Mesenchymal stem cell (in vitro differentiated cells and primary cell): ENCODE data around the gene ACAP3.
"Not testable (repeated sequence)": the region's sequence is repeated elsewhere in the genome, so short reads cannot be mapped to it uniquely, and the experiment has no call there.

Experiments
- DNase-seq: peaks from one replicate; pipeline ENCODE4 v3.0.0-alpha.2; 2013
- H2AFZ ChIP-seq: one replicate; pipeline ENCODE4 v1.6.1; 2013; ENCODE audit warnings: low read depth, mild to moderate bottlenecking, control low read depth, inconsistent platforms, low read length, moderate library complexity
- H2AK5ac ChIP-seq: 2 replicates; pipeline ENCODE4 v1.6.1; 2013; ENCODE audit warnings: low read length, moderate library complexity, mild to moderate bottlenecking, inconsistent platforms; ENCODE audit not compliant: severe bottlenecking
- H2BK120ac ChIP-seq: one replicate; pipeline ENCODE4 v1.6.1; 2013; ENCODE audit warnings: low read depth, mild to moderate bottlenecking, inconsistent platforms, low read length, moderate library complexity
- H2BK12ac ChIP-seq, 2 experiments: one replicate each; pipeline ENCODE4 v1.6.1; 2013; ENCODE audit warnings: inconsistent platforms in 2 of 2, low read length in 2 of 2, mild to moderate bottlenecking in 2 of 2, moderate library complexity in 2 of 2, control low read depth in 1 of 2
- H2BK15ac ChIP-seq: one replicate; pipeline ENCODE4 v1.6.1; 2013; ENCODE audit warnings: mild to moderate bottlenecking, low read depth, inconsistent platforms; ENCODE audit not compliant: poor library complexity, severe bottlenecking
- H2BK5ac ChIP-seq: 2 replicates; pipeline ENCODE4 v1.6.1; 2013; ENCODE audit warnings: low read depth, mild to moderate bottlenecking, low read length, control low read depth, inconsistent platforms; ENCODE audit not compliant: poor library complexity, severe bottlenecking
- H3K14ac ChIP-seq, 2 experiments: one replicate each; pipeline ENCODE4 v1.6.1; 2013; ENCODE audit warnings: inconsistent platforms in 2 of 2, low read length in 2 of 2, control low read depth in 1 of 2, mild to moderate bottlenecking in 1 of 2, moderate library complexity in 1 of 2
- H3K18ac ChIP-seq, 2 experiments: one replicate each; pipeline ENCODE4 v1.6.1; 2013; ENCODE audit warnings: inconsistent platforms in 2 of 2, low read length in 2 of 2, control low read depth in 1 of 2, low read depth in 1 of 2, mild to moderate bottlenecking in 1 of 2
- H3K23ac ChIP-seq, 2 experiments: one replicate each; pipeline ENCODE4 v1.6.1; 2013; ENCODE audit warnings: inconsistent platforms in 2 of 2, low read length in 2 of 2, mild to moderate bottlenecking in 2 of 2, moderate library complexity in 2 of 2, control low read depth in 1 of 2
- H3K27ac ChIP-seq: 2 replicates; pipeline ENCODE4 v1.5.1; 2013; ENCODE audit warnings: mild to moderate bottlenecking, moderate library complexity, low read length, control low read depth, inconsistent platforms; ENCODE audit not compliant: poor library complexity, severe bottlenecking
- H3K27me3 ChIP-seq, 2 experiments: 2 replicates each; pipeline versions ENCODE4 v1.6.1 to v1.7.0; 2013; ENCODE audit warnings: low read length in 2 of 2, mild to moderate bottlenecking in 2 of 2, moderate library complexity in 2 of 2, control low read depth in 1 of 2, inconsistent platforms in 1 of 2; ENCODE audit not compliant: control insufficient read depth in 1 of 2, insufficient read depth in 1 of 2
- H3K36me3 ChIP-seq, 2 experiments: 2 replicates each; pipeline versions ENCODE4 v1.6.1 to v1.7.0; 2013; ENCODE audit warnings: low read length in 2 of 2, control low read depth in 1 of 2, inconsistent platforms in 1 of 2, low read depth in 1 of 2, mild to moderate bottlenecking in 1 of 2; ENCODE audit not compliant: insufficient read depth in 2 of 2, control insufficient read depth in 1 of 2
- H3K4ac ChIP-seq, 2 experiments: one replicate each; pipeline ENCODE4 v1.6.1; 2013; ENCODE audit warnings: inconsistent platforms in 2 of 2, low read length in 2 of 2, mild to moderate bottlenecking in 2 of 2, moderate library complexity in 2 of 2, control low read depth in 1 of 2, low read depth in 1 of 2
- H3K4me1 ChIP-seq: 2 replicates; pipeline ENCODE4 v1.6.1; 2013; ENCODE audit warnings: low read depth, low read length, control low read depth; ENCODE audit not compliant: control insufficient read depth, insufficient read depth
- H3K4me2 ChIP-seq: 2 replicates; pipeline ENCODE4 v1.6.1; 2013; ENCODE audit warnings: low read length, mild to moderate bottlenecking, inconsistent platforms; ENCODE audit not compliant: poor library complexity, severe bottlenecking
- H3K4me3 ChIP-seq, 2 experiments: 2 replicates each; pipeline versions ENCODE4 v1.5.1 to v1.7.0; 2013; ENCODE audit warnings: low read length in 2 of 2, mild to moderate bottlenecking in 2 of 2, control low read depth in 1 of 2, low read depth in 1 of 2; ENCODE audit not compliant: insufficient read depth in 1 of 2
- H3K79me1 ChIP-seq: replicated peaks from 2 replicates; pipeline ENCODE4 v1.6.1; 2013; ENCODE audit warnings: mild to moderate bottlenecking, control low read depth, low read length, inconsistent platforms; ENCODE audit not compliant: poor library complexity, severe bottlenecking
- H3K9ac ChIP-seq: 2 replicates; pipeline ENCODE4 v1.7.0; 2013; ENCODE audit warnings: mild to moderate bottlenecking, low read length, moderate library complexity
- H3K9me3 ChIP-seq: 2 replicates; pipeline ENCODE4 v1.7.0; 2013; ENCODE audit warnings: mild to moderate bottlenecking, low read length; ENCODE audit not compliant: control insufficient read depth
- H4K8ac ChIP-seq: one replicate; pipeline ENCODE4 v1.6.1; 2013; ENCODE audit warnings: inconsistent platforms, mild to moderate bottlenecking, low read length, moderate library complexity
- H4K91ac ChIP-seq: one replicate; pipeline ENCODE4 v1.6.1; 2013; ENCODE audit warnings: mild to moderate bottlenecking, low read length, inconsistent platforms
- WGBS: methylation state at CpG from one replicate; pipeline ENCODE4 v1.1.7; 2013; ENCODE audit warnings: mixed read lengths; 5-methylcytosine and 5-hydroxymethylcytosine counted together

ACAP3 gene

DNA sequence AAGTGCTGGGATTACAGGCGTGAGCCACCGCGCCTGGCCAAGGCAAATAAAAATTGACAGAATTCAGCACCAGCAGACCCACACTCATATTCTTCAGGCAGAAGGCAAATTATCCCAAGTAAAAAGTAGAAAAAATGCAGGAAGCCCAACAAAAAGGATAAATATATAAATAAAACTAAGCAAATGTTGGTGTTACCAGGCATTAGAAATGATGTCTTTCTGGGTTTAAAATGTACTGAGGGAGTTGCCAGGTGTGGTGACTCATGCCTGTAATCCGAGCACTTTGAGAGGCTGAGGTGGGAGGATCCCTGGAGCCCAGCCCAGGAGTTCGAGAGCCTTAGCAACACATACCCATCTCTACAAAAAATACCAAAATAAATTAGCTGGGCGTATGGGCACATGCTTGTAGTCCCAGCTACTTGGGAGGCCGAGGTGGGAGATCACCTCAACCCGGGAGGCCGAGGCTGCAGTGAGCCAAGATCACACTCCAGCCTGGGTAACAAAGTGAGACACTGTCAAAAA lies 10.5 kb upstream of the ACAP3 start:
- Histone ChIP-seq H3K18ac (no peak overlapping the region), H3K23ac (no peak overlapping the region), H3K14ac (no peak overlapping the region), H3K9ac (peak overlapping the region; percentile 83), H3K4me2 (no peak overlapping the region), H2BK5ac (no peak overlapping the region), H2AK5ac (no peak overlapping the region), H3K4ac (no peak overlapping the region), H3K36me3 (peaks cover 51 to 80% of the 10 kb centered on the region in 2 experiments), H2AFZ (no peak overlapping the region), H2BK12ac (no peak overlapping the region), H3K79me1 (peaks cover 31% of the 10 kb centered on the region), H2BK120ac (no peak overlapping the region), H3K4me1 (peaks cover 50% of the 10 kb centered on the region), H4K91ac (no peak overlapping the region), H3K27ac (no peak overlapping the region), H4K8ac (no peak overlapping the region), H3K27me3 (no peaks in the 10 kb centered on the region), H3K4me3 (no peak overlapping the region), H3K9me3 (no peaks in the 10 kb centered on the region), H2BK15ac (no peak overlapping the region)
- WGBS, result 56% methylated on average over 7 of the region's 9 CpGs
- peak; percentile 74 for DNase-seq

DNA sequence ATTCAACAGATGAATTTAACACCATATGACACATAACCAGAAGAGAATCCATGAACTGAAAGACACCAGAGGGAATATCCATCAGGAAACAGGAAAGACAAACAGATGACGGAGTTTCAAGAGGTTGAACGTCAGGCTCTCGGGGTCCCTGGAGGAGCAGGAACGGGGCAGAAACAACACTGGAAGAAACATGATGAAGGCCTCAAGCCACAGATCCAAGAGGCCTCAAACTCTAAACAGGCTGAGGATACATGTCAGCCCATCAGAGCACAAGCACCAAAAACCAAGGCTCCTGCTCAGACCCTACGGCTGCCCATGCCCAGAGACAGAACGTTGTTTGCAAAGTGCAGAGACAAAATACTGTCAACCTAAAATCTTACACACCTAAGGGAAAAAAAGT lies 9.7 kb upstream of the ACAP3 start:
- Histone ChIP-seq H3K4me1 (peaks cover 44% of the 10 kb centered on the region), H3K18ac (no peak overlapping the region), H3K36me3 (peaks cover 58 to 81% of the 10 kb centered on the region in 2 experiments), H4K91ac (no peak overlapping the region), H3K23ac (no peak overlapping the region), H3K9ac (peak overlapping the region; percentile 83), H3K9me3 (no peaks in the 10 kb centered on the region), H3K27me3 (no peaks in the 10 kb centered on the region), H3K14ac (no peak overlapping the region), H2AFZ (no peak overlapping the region), H3K4me2 (no peak overlapping the region), H2BK12ac (no peak overlapping the region), H4K8ac (no peak overlapping the region), H2BK15ac (no peak overlapping the region), H3K27ac (no peak overlapping the region), H2BK120ac (no peak overlapping the region), H3K4ac (no peak overlapping the region), H2AK5ac (no peak overlapping the region), H3K79me1 (peaks cover 38% of the 10 kb centered on the region), H3K4me3 (no peak overlapping the region), H2BK5ac (no peak overlapping the region)
- DNase-seq, result no peak
- WGBS, result 91% methylated on average over 6 of the region's 6 CpGs

GRCh38 chr1:1316199-1316598 lies 8.5 kb upstream of the ACAP3 start:
- not testable (repeated sequence) for H3K4me3 ChIP-seq, H3K14ac ChIP-seq, H3K4me2 ChIP-seq, H2BK120ac ChIP-seq, H2BK12ac ChIP-seq, H2BK5ac ChIP-seq, DNase-seq, H3K23ac ChIP-seq, H4K91ac ChIP-seq, H3K9ac ChIP-seq, H2AFZ ChIP-seq, H3K27ac ChIP-seq, H2BK15ac ChIP-seq, H4K8ac ChIP-seq, H2AK5ac ChIP-seq, H3K18ac ChIP-seq, H3K4ac ChIP-seq, H3K27me3 ChIP-seq, H3K9me3 ChIP-seq
- Histone ChIP-seq H3K4me1 (peaks cover 33% of the 10 kb centered on the region), H3K79me1 (peaks cover 41% of the 10 kb centered on the region), H3K36me3 (peaks cover 65 to 83% of the 10 kb centered on the region in 2 experiments)
- 91% methylated on average over 8 of the region's 8 CpGs for WGBS

GRCh38 chr1:1315435-1315954 lies 7.8 kb upstream of the ACAP3 start:
- 61% methylated on average over 7 of the region's 26 CpGs for WGBS
- H2BK120ac ChIP-seq, result no peak overlapping the region
- no peak overlapping the region for H3K14ac ChIP-seq
- no peak overlapping the region for H4K8ac ChIP-seq
- H3K4me2 ChIP-seq, result no peak overlapping the region
- H2AFZ ChIP-seq, result no peak overlapping the region
- no peak overlapping the region for H3K4me3 ChIP-seq
- H3K4ac ChIP-seq, result no peak overlapping the region
- peaks cover 42% of the 10 kb centered on the region for H3K79me1 ChIP-seq
- H3K9me3 ChIP-seq, result no peaks in the 10 kb centered on the region
- no peaks in the 10 kb centered on the region for H3K27me3 ChIP-seq
- peaks cover 26% of the 10 kb centered on the region for H3K4me1 ChIP-seq
- H3K27ac ChIP-seq, result no peak overlapping the region
- H3K36me3 ChIP-seq, result peaks cover 70 to 83% of the 10 kb centered on the region in 2 experiments
- no peak overlapping the region for H2BK12ac ChIP-seq
- no peak overlapping the region for H4K91ac ChIP-seq
- no peak overlapping the region for H2BK5ac ChIP-seq
- DNase-seq, result no peak
- H2AK5ac ChIP-seq, result no peak overlapping the region
- H3K23ac ChIP-seq, result no peak overlapping the region
- H3K18ac ChIP-seq, result no peak overlapping the region
- no peak overlapping the region for H2BK15ac ChIP-seq
- H3K9ac ChIP-seq, result no peak overlapping the region
